ENCODE data around the gene MTMR2. TPM values are rescaled to one million over a fixed set of nuclear protein-coding genes. Genes with fewer than 3 reads are reported as not detected.

The MTMR2 gene
- total and polyA plus RNA-seq, 9 of the 15 experiments (the other 6 are each of a cell fraction or from before 2014, with no cell fraction given): 12.6 to 35.8 (median 25.2) TPM

GRCh38 chr11:95937358-95937757 is 13.5 kb upstream of the MTMR2 start (continued):
- TF ChIP-seq ZNF445 (CRISPR knock-in tag; IDR thresholded peaks at IDR 0.05; ENCODE audit: low read depth) (no peak), CEBPG (CRISPR knock-in tag; IDR thresholded peaks at IDR 0.05) (peak; percentile 84), CEBPG (tag; conservative IDR thresholded peaks at IDR 0.05 in 1 of 2, IDR thresholded peaks at IDR 0.05 in 1 of 2) (peak; percentile 73 to 97), HDAC2 (IDR thresholded peaks at IDR 0.05) (no peak), ZNF561 (CRISPR knock-in tag; conservative IDR thresholded peaks at IDR 0.05) (no peak), XRCC4 (IDR thresholded peaks at IDR 0.05; ENCODE audit: extremely low read depth, insufficient read depth, insufficient read length) (no peak), SREBF1 (IDR thresholded peaks at IDR 0.05; ENCODE audit: borderline replicate concordance, low read depth, low read length) (no peak), ZNF184 (CRISPR knock-in tag; IDR thresholded peaks at IDR 0.05) (no peak), MTA1 (IDR thresholded peaks at IDR 0.05; ENCODE audit: borderline replicate concordance) (no peak), ATF1 (CRISPR knock-in tag; IDR thresholded peaks at IDR 0.05) (no peak), ATF1 (tag; IDR thresholded peaks at IDR 0.05) (peak; percentile 27; the same call in 1 of the 2 replicates), ZNF239 (CRISPR knock-in tag; IDR thresholded peaks at IDR 0.05) (no peak), SMC3 (conservative IDR thresholded peaks at IDR 0.05; ENCODE audit: insufficient read depth, low read depth, low read length) (no peak), ZNF707 (CRISPR knock-in tag; conservative IDR thresholded peaks at IDR 0.05) (no peak), CREM (IDR thresholded peaks at IDR 0.05; ENCODE audit: low read depth) (no peak), PREB (CRISPR knock-in tag; IDR thresholded peaks at IDR 0.05) (no peak), GTF2F1 (IDR thresholded peaks at IDR 0.05; ENCODE audit: low read depth, low read length) (no peak), ZBTB34 (CRISPR knock-in tag; IDR thresholded peaks at IDR 0.05) (no peak), ZNF785 (CRISPR knock-in tag; IDR thresholded peaks at IDR 0.05) (no peak), ELF4 (CRISPR knock-in tag; IDR thresholded peaks at IDR 0.05) (no peak), SOX6 (IDR thresholded peaks at IDR 0.05) (peak; percentile 69; the same call in 1 of the 2 replicates), MIER1 (IDR thresholded peaks at IDR 0.05; ENCODE audit: low read depth) (no peak), CTBP1 (IDR thresholded peaks at IDR 0.05; ENCODE audit: borderline replicate concordance) (no peak)
- TF ChIP-seq, protein P1, sequence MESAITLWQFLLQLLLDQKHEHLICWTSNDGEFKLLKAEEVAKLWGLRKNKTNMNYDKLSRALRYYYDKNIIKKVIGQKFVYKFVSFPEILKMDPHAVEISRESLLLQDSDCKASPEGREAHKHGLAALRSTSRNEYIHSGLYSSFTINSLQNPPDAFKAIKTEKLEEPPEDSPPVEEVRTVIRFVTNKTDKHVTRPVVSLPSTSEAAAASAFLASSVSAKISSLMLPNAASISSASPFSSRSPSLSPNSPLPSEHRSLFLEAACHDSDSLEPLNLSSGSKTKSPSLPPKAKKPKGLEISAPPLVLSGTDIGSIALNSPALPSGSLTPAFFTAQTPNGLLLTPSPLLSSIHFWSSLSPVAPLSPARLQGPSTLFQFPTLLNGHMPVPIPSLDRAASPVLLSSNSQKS (CRISPR knock-in tag; IDR thresholded peaks at IDR 0.05): no peak
- TF ChIP-seq, protein P2, sequence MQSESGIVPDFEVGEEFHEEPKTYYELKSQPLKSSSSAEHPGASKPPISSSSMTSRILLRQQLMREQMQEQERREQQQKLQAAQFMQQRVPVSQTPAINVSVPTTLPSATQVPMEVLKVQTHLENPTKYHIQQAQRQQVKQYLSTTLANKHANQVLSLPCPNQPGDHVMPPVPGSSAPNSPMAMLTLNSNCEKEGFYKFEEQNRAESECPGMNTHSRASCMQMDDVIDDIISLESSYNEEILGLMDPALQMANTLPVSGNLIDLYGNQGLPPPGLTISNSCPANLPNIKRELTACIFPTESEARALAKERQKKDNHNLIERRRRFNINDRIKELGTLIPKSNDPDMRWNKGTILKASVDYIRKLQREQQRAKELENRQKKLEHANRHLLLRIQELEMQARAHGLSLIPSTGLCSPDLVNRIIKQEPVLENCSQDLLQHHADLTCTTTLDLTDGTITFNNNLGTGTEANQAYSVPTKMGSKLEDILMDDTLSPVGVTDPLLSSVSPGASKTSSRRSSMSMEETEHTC (IDR thresholded peaks at IDR 0.05): no peak
- TF ChIP-seq, protein P3, sequence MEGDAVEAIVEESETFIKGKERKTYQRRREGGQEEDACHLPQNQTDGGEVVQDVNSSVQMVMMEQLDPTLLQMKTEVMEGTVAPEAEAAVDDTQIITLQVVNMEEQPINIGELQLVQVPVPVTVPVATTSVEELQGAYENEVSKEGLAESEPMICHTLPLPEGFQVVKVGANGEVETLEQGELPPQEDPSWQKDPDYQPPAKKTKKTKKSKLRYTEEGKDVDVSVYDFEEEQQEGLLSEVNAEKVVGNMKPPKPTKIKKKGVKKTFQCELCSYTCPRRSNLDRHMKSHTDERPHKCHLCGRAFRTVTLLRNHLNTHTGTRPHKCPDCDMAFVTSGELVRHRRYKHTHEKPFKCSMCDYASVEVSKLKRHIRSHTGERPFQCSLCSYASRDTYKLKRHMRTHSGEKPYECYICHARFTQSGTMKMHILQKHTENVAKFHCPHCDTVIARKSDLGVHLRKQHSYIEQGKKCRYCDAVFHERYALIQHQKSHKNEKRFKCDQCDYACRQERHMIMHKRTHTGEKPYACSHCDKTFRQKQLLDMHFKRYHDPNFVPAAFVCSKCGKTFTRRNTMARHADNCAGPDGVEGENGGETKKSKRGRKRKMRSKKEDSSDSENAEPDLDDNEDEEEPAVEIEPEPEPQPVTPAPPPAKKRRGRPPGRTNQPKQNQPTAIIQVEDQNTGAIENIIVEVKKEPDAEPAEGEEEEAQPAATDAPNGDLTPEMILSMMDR (IDR thresholded peaks at IDR 0.05 in 2 of 3, conservative IDR thresholded peaks at IDR 0.05 in 1 of 3; ENCODE audit: insufficient read depth in 2 of 3, low read depth in 1 of 3, low read length in 3 of 3): no peak
